ENCODE results near the gene CDC14B.
"Not testable (repeated sequence)": the region's sequence is repeated elsewhere in the genome, so short reads cannot be mapped to it uniquely, and the experiment has no call there.

The CDC14B gene

DNA sequence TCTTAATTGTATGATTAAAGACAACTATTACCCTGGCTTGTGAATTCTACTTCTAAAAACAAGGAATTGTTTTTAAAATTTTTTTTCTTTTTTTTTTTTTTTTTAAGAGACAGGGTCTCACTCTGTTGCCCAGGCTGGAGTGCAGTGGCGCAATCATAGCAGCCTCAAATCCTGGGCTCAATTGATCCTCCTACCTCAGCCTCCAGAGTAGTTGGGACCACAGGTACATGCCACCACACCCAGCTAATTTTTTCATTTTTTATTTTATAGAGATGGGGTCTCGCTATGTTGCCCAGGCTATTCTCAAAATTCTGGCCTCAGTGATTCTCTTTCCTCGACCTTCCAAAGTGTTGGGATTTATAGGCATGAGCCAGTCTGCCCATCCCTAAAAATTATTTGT, 107.4 kb downstream of the CDC14B start:
- H3K4me3 ChIP-seq: no peak overlapping the region
- no peak overlapping the region for H3K27ac ChIP-seq

DNA sequence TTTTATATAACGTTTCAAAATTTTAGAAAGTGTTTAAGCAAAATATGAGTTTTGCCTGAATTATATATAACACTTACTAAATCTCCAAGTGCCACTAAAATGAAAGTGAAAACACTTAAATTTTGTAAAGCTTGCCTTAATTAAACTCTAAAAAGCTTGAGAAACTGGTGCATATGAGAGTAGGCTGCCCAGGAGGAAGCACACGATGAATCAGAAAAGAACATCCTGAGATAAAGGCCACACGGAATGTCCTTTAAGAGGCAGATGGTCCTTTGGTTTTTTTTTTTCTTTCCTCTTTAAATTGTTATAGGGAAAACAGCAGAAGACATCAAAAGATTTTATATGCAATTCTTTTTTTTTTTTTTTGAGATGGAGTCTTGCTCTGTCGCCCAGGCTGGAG, 109.4 kb downstream of the CDC14B start:
- H3K27ac ChIP-seq: peak overlapping the region in 8 of 21 experiments; percentile 3 to 52 (median 24)

GRCh38 chr9:96509848-96510247, 109.8 kb downstream of the CDC14B start:
- peak overlapping the region in 8 of 21 experiments; percentile 11 to 52 (median 19) for H3K27ac ChIP-seq

More for the DNA sequence above, 109.4 kb downstream of the CDC14B start:
- H3K4me3 ChIP-seq: no peak overlapping the region

DNA sequence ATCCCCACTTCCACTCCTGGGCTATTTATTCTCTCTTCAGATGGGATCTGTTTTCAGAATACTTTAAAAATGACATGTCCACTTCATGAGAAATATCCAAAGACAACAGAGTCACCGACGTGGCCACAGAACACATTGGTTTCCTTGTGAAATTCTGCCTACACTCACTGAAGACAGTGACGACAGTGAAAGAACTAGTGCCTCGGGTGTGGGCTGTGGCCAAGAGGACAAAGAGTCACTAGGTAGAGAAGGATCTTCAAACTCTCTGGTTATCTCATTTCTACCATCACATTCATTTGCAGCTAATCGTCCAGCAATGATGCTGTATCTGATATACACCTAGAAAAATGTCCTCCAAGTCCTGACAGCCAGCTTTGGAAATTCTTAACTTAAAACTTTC, 110.6 kb downstream of the CDC14B start:
- no peak overlapping the region for H3K4me3 ChIP-seq
- peak overlapping the region in 6 of 21 experiments; percentile 13 to 52 (median 30) for H3K27ac ChIP-seq

More at GRCh38 chr9:96509848-96510247, 109.8 kb downstream of the CDC14B start:
- no peak overlapping the region for H3K4me3 ChIP-seq

DNA sequence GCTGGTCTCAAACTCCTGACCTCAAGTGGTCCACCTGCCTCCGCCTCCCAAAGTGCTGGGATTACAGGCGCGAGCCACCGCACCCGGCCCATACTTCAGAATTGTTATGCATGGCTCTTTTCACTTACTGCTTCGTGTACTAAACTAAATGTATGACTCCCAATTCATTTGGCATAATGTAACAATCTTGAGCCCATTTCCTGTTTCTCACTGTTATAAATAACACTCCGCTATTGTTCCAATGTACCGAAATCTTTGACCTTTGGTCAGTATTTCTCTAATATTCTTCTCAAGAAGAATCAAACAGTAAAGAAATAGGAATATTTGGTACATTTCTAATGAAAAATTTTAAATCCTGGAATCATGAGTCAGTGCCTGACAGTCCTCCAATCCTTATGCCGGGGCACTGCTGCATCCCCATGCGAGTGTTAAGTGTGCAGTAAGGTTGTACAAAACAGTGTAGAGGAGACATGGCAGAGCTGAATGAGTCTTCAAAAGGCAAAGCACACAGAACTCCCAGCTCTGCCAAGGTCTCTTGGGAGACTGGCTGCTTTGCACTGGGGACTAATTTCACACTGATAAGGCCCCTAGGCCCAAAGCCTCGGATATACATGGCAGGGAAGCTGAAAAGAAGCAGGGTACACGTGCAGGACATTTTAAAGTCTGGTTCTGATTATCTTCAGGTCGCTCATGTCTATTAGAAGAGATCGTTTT, 111.3 kb downstream of the CDC14B start:
- peak overlapping the region in 7 of 21 experiments; percentile 14 to 52 (median 32) for H3K27ac ChIP-seq

DNA sequence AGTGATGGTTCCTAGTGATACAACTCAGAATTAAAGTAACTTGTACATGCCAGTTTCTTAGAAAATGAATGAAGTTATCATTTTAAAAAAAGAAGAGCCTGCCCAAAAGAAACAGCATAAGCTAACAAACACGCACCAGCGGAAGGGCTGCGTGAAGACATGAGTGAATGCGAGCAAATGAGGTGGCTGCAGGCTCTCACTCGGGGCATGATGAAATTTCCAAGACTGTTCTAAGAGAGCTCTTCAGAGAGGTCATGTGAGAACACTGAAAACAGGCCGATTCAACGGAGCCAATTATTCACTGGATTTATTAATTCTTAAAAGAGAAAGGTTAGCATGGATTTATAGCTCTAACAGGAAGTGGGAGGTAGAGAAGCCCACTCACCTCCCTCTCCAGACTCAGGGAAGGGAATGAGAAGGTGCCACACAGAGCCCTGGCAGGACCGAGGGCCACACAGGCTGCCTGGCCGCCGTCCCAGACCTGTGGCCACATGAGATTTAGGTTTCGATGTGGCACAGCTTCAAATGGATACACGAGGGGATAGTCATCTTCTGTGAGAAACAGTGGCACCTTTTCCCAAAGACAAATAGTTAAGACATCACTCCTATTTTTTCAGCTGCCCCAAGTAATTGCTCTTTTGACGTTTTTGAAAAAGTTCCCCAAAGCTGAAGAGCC, 114.2 kb downstream of the CDC14B start:
- Histone ChIP-seq H3K4me3 (no peak overlapping the region), H3K27ac (peak overlapping the region in 4 of 21 experiments; percentile 8 to 65 (median 22))

More for the DNA sequence above, 111.3 kb downstream of the CDC14B start:
- no peak overlapping the region for H3K4me3 ChIP-seq

- Histone ChIP-seq H3K4me3 (no peak overlapping the region), H3K27ac (peak overlapping the region in 2 of 21 experiments; percentile 23 to 27)
Measured at GRCh38 chr9:96503918-96504317, 115.7 kb downstream of the CDC14B start.

- H3K27ac ChIP-seq: peak overlapping the region in 3 of 21 experiments; percentile 3 to 60 (median 27)
- not testable (repeated sequence) for H3K4me3 ChIP-seq
Measured at GRCh38 chr9:96503374-96503748, 116.3 kb downstream of the CDC14B start.

DNA sequence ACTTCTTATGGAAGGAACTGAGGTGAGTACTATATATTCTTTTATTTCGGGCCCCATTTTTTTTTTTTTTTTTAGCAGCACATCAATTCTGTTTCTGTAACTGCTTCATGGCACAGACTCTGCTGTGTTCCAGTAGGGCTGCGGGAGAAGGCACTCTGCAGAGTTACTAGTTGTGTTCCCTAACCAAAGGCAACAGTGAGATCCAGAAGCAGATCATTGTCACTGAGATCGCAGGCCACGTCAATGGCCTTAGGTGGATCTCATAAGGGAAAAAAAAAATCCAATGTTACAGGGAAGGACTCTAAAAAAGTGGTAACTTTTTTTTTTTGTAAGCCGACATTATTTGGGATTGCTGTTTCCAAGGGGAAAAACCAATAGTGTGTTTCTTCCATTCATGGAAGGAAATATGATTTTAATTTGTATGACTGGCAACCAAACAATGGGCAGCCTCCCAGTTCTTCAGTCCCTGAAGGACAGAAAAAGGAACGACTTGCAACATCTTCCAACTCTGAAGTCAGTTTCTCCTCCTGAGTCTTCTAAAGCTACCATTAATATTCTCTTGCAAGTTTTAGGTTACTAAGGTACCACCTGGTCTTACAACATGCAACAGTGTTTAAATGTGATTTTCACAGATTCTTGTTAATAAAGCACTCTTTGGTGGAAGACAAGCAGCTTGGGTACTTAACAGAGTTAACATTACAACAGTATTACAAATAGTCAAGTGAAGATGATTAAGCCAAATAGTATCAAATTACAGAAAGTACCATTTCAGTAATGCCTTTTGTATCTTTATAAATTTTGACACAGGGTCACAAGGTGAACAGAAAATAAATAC, 116.9 kb downstream of the CDC14B start:
- Histone ChIP-seq H3K4me3 (no peak overlapping the region), H3K27ac (peak overlapping the region in 13 of 21 experiments; percentile 4 to 77 (median 41))

- no peak overlapping the region for H3K4me3 ChIP-seq
- H3K27ac ChIP-seq: peak overlapping the region in 17 of 21 experiments; percentile 4 to 77 (median 41)
Measured at GRCh38 chr9:96501633-96502538, 117.8 kb downstream of the CDC14B start.

GRCh38 chr9:96500696-96501632, 118.7 kb downstream of the CDC14B start:
- no peak overlapping the region for H3K4me3 ChIP-seq
- peak overlapping the region in 11 of 21 experiments; percentile 4 to 77 (median 37) for H3K27ac ChIP-seq

- Histone ChIP-seq H3K4me3 (no peak overlapping the region), H3K27ac (peak overlapping the region in 1 of 21 experiments; percentile 7)
Measured at GRCh38 chr9:96499257-96499656, 120.4 kb downstream of the CDC14B start.

- H3K27ac ChIP-seq: no peak overlapping the region
- H3K4me3 ChIP-seq: no peak overlapping the region
Measured at GRCh38 chr9:96498796-96499195, 120.8 kb downstream of the CDC14B start.

GRCh38 chr9:96497117-96497399, 122.6 kb downstream of the CDC14B start:
- Histone ChIP-seq H3K4me3 (no peak overlapping the region), H3K27ac (no peak overlapping the region)

DNA sequence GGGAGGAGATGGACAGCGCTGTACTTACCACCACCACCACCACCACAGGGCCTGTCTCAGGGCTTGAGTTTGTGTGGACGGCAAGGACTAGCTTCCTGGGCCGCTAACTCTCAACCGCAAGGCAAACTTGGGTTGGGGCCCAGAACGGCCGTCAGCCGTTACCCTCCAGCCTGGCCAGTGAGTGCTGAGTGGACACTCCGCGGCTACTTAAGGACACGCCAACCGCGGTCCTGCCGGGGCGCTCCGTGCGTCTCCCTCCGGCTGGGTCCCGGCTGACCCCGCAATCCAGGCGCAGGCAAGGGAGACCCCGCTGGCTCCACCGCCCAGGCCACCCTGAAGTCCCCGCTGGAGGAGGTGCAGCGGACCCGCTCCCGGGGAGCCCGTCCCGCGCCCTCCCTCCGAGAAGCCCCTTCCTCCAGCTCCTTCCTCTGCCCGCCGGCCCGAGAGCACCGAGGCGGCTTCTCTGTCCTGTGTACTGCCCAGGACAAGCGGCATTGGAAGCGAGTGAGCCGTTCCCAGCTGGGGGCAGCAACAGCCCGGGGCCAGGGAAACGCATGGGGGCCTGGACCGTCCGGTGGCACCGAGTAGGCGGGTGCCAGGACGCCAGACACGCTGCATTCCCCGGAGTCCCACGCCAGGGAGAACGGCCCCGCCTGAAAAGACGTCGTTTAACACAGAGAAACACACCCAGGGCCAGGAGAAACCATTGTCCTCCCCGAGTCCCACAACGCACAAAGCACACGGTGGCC, 123.1 kb downstream of the CDC14B start:
- Histone ChIP-seq H3K4me3 (no peak overlapping the region), H3K27ac (no peak overlapping the region)

GRCh38 chr9:96495341-96495740, 124.3 kb downstream of the CDC14B start:
- peak overlapping the region in 2 of 21 experiments; percentile 41 to 45 for H3K27ac ChIP-seq

GRCh38 chr9:96494215-96494800, 125.3 kb downstream of the CDC14B start:
- Histone ChIP-seq H3K4me3 (no peak overlapping the region), H3K27ac (peak overlapping the region in 4 of 21 experiments; percentile 14 to 49 (median 36))

More at GRCh38 chr9:96495341-96495740, 124.3 kb downstream of the CDC14B start:
- H3K4me3 ChIP-seq: no peak overlapping the region

Data from skin epidermis (tissue), 12 donors.